Central memory CD8-positive, alpha-beta T cell (primary cell): ENCODE measurements around the gene SF3B3.
A peak's percentile ranks its signal among the peaks of the same experiment; 100 is the strongest.

Source experiments
- ATAC-seq: fragments of 150-1000 bp; cut with Tn5 transposase; replicated peaks from 2 replicates; pipeline ENCODE4 v1.10.0; 2022; ENCODE audit warnings: mild to moderate bottlenecking, moderate FRiP score, moderate number of reproducible peaks; ENCODE audit not compliant: poor library complexity, severe bottlenecking; ENCODE audit errors: extremely low read depth
- DNase-seq, 2 donors: peaks; one replicate each; pipeline ENCODE4 v3.0.0; 2021; ENCODE audit warnings: low spot score in 2 of 2
- H3K27ac Mint-ChIP-seq: one replicate; pipeline ENCODE4 v1.8.0; 2022; ENCODE audit warnings: low read depth, mild to moderate bottlenecking, moderate library complexity, mixed read lengths
- H3K27me3 Mint-ChIP-seq: one replicate; pipeline ENCODE4 v1.8.0; 2022; ENCODE audit warnings: mixed read lengths
- H3K36me3 Mint-ChIP-seq: one replicate; pipeline ENCODE4 v1.8.0; 2022; ENCODE audit warnings: mild to moderate bottlenecking, moderate library complexity, mixed read lengths; ENCODE audit not compliant: insufficient read depth
- H3K4me1 Mint-ChIP-seq: one replicate; pipeline ENCODE4 v1.8.0; 2022; ENCODE audit warnings: mixed read lengths
- H3K4me3 Mint-ChIP-seq: one replicate; pipeline ENCODE4 v1.8.0; 2022; ENCODE audit warnings: mild to moderate bottlenecking, moderate library complexity, mixed read lengths
- H3K9me3 Mint-ChIP-seq: one replicate; pipeline ENCODE4 v1.8.0; 2022; ENCODE audit warnings: mixed read lengths

Gene SF3B3

DNA sequence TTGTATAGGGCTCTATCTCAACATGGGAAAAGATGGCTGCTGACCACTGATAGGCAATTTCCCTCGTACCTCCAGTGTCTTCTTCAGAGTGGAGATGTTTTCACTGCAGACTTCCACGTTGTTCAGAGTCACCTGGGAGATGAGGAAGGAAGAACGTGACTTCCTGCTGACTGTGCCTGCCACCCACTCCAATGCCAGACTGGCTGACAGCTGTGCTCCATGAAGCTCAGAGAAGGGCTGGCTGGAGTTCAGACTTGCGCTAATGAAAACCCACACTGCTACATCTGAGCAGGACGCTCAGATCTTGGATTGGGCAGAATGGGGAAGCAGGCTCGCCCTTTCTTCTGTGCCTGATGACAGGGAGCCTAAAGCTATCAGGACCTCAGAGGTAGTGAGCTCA, 33.4 kb upstream of the SF3B3 start:
- ATAC-seq (no peak), DNase-seq (no peak)
- Mint-ChIP-seq H3K4me1 (peaks cover 5% of the 10 kb centered on the region), H3K36me3 (peaks cover 46% of the 10 kb centered on the region), H3K4me3 (no peak overlapping the region), H3K27me3 (no peaks in the 10 kb centered on the region), H3K27ac (no peak overlapping the region), H3K9me3 (no peaks in the 10 kb centered on the region)

DNA sequence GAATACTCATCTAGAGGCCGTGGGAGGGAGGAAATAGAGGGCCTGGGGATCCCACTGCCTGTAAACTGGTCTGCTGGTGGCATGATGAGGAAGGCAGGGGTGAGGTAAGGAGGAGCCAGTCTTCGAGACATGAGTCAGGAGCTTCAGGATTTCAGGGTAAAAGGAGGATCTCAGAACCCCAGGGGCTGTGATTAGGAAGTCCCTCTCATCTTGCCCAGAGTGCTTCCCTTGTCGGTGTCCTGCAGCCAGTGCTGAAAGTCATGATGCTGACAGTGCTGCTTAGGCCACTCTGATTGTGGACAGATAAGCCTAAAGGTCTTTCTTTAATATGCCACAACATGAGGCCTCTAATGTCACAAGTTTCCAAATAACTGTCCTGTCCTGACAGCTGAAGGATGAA, 29.8 kb upstream of the SF3B3 start:
- Mint-ChIP-seq H3K27me3 (no peaks in the 10 kb centered on the region), H3K9me3 (no peaks in the 10 kb centered on the region), H3K36me3 (peaks cover 51% of the 10 kb centered on the region), H3K4me1 (peaks cover 5% of the 10 kb centered on the region), H3K4me3 (no peak overlapping the region), H3K27ac (peak overlapping the region; percentile 72)
- no peak for ATAC-seq
- DNase-seq: no peak

DNA sequence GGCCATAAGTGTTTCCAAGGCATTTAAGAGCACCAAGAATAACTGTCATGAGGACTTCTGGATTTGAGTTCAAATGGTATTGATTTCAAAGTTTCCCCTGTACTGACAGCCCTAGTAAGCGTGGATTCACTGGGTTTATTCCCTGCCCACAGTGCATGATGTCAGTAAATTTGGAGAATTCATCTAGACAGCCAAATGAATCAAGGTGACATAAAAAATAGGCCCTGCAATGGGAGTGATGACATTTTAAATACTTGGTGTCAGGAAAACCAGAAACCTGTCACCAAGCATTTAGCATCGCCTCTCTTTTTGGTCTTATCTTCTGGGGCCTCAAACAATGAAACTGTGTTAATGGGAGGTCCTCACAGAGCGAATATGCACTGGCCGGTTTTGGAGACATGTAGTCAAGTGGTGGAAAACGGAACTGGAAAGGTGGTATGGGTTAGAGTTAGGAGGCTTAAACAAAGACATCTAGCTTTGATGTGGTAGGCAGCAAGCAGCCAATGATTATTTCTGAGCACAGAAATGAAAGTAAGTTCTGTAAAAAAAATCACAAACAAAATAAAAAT, 29.3 kb upstream of the SF3B3 start:
- Mint-ChIP-seq H3K4me1 (peaks cover 5% of the 10 kb centered on the region), H3K36me3 (peaks cover 51% of the 10 kb centered on the region), H3K27ac (no peak overlapping the region), H3K9me3 (no peaks in the 10 kb centered on the region), H3K27me3 (no peaks in the 10 kb centered on the region), H3K4me3 (no peak overlapping the region)
- no peak for DNase-seq
- no peak for ATAC-seq

DNA sequence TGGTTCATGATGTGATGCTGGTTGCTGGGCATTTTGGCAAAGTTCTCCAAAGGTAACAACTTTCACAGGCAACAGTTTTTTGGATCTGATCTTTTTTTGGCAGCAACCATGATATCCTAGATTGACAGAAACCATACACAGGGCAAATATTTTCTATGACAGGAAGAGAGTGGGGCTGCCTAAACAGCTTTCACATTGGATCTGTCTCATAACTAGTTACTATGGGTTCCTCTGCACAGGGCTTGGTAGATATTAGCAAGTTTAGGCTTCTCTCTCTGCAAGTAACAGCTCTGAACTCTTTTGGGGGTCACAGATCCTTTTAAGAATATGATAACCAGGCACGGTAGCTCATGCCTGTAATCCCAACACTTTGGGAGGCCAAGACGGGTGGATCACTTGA, 28.8 kb upstream of the SF3B3 start:
- H3K36me3 Mint-ChIP-seq: peaks cover 53% of the 10 kb centered on the region
- no peak for ATAC-seq
- H3K27ac Mint-ChIP-seq: no peak overlapping the region
- no peak overlapping the region for H3K4me3 Mint-ChIP-seq
- no peaks in the 10 kb centered on the region for H3K27me3 Mint-ChIP-seq
- DNase-seq: no peak
- no peaks in the 10 kb centered on the region for H3K9me3 Mint-ChIP-seq
- H3K4me1 Mint-ChIP-seq: peaks cover 5% of the 10 kb centered on the region

DNA sequence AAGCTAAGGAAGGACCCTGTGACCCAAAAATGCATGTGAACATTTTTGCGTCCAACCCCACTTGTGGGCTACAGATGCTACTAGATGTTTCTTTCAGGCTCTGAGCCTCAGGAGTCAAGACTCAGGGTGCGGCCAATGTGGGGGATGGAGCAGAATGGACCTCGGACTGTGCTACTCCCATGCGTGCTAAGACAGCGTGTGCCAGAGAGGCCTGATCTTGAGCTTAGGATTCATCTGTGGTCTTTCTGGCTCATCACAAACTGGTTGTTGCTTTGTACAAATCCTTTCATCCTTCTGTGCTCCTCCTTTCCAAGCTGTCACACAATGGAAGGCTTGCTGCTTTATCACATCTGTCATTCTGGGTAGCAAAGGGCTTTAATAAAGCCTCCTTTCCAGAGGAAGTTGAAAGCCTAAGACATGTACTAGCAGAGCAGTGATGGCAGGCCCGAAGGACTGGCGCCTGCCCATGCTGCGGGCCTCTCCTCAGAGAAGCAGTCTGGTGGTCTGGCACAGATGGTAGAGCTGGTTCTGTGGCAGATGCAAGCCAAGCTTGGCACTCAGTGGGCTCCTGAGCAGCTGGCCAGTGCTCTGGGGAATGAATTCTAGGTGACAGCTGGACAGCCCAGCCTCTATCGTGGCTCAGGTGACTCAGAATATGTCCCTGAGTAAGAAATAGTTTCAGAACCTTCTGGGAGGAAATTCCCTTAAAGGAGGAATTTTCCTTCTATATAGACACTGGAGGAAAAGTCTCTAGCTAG, 28.0 kb upstream of the SF3B3 start:
- Mint-ChIP-seq H3K9me3 (no peaks in the 10 kb centered on the region), H3K27ac (no peak overlapping the region), H3K4me1 (peaks cover 5% of the 10 kb centered on the region), H3K36me3 (peaks cover 53% of the 10 kb centered on the region), H3K4me3 (no peak overlapping the region), H3K27me3 (no peaks in the 10 kb centered on the region)
- no peak for ATAC-seq
- DNase-seq: no peak

DNA sequence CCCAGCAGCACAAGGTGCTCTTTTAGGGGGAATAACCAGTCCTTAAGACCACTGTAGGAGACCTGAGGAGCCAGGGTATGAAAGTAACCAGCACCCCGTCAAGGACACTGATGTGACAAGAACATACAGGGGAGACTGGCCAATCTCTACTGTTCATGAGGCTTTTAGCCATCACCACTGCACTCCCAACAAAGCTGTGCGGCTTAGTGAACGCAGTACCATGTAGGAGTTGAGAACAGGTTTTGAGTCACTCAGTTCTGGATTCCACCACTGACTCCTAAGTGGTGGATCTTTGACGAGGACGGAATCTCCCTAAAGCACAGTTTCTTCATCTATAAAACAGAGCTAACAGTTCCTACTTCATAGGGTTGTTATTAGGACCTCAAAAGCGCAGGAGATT, 27.1 kb upstream of the SF3B3 start:
- Mint-ChIP-seq H3K36me3 (peaks cover 51% of the 10 kb centered on the region), H3K4me1 (peaks cover 5% of the 10 kb centered on the region), H3K27me3 (no peaks in the 10 kb centered on the region), H3K27ac (no peak overlapping the region), H3K9me3 (no peaks in the 10 kb centered on the region), H3K4me3 (no peak overlapping the region)
- no peak for DNase-seq
- ATAC-seq: no peak

DNA sequence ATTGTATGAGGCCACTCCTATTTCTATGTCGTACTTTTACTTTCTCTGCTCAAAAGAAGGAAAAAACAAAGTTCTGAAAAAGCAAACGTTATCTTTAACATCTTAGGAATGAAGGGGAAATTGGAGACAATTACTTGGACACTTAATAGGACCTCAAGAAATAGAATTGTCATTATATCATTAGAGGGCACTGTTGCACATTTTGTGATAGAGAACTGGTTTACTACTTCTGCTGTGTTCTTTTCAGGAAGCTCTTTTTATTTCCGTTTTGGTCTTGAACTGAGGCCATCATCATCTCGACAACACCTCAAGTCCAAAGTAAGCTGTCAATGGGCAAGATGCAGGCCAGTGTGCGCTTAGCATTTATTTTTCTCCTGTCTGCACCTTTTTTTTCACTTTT, 14.9 kb upstream of the SF3B3 start:
- peak; percentile 56 for ATAC-seq
- Mint-ChIP-seq H3K9me3 (no peaks in the 10 kb centered on the region), H3K4me1 (peaks cover 12% of the 10 kb centered on the region), H3K36me3 (peaks cover 38% of the 10 kb centered on the region), H3K27ac (peak overlapping the region; percentile 49), H3K4me3 (no peak overlapping the region), H3K27me3 (no peaks in the 10 kb centered on the region)
- DNase-seq: no peak

DNA sequence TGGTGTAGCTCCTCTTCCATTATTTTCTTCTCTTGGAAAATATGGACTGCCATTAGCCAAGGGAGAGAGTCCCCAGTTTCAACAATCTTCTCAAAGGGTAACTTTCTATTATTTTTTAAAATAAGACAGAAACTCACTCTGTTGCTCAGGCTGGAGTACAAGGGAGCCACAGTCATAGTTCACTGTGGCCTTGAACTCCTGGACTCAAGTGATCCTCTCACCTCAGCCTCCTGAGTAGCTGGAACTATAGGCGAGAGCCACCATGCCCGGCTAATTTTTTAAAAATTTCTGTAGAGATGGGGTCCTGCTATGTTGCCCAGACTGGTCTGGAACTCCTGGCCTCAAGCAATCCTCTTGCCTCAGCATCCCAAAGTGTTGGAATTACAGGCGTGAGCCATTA, 13.4 kb upstream of the SF3B3 start:
- Mint-ChIP-seq H3K9me3 (no peaks in the 10 kb centered on the region), H3K4me3 (no peak overlapping the region), H3K27me3 (no peaks in the 10 kb centered on the region), H3K36me3 (peaks cover 44% of the 10 kb centered on the region), H3K27ac (no peak overlapping the region), H3K4me1 (peaks cover 12% of the 10 kb centered on the region)
- no peak for ATAC-seq
- DNase-seq: no peak

DNA sequence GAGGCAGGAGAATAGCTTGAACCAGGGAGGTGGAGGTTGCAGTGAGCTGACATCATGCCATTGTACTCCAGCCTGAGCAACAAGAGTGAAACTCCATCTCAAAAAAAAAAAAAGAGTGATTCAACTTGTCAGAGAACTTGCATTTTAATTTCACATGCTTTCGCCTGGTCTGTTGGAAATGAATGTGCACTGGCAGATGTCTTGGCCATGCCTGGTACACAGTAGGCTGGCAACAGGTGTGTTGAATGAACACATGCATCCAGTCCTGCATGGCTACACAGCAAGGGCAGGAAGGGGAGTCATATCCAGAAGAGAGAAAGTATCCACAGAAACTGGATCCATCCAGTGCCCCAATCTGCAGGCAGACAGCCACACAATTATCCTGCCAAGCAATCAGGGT, 11.8 kb upstream of the SF3B3 start:
- Mint-ChIP-seq H3K36me3 (peaks cover 48% of the 10 kb centered on the region), H3K4me3 (no peak overlapping the region), H3K9me3 (no peaks in the 10 kb centered on the region), H3K4me1 (peaks cover 12% of the 10 kb centered on the region), H3K27ac (no peak overlapping the region), H3K27me3 (no peaks in the 10 kb centered on the region)
- DNase-seq (no peak), ATAC-seq (no peak)

DNA sequence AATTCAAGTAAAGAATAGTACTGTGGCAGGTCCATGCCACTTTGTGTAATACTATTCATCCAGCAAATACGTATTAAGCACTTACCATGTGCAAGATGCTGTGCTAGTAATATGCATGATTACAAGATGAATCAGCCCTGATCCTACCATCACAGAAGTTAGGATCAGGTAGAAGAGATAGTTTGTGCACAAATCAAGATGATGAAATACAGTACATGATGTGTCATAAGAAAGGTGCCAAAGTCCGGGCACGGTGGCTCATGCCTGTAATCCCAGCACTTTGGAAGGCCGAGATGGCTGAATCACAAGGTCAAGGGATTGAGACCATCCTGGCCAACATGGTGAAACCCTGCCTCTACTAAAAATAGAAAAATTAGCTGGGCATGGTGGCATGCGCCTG, 11.2 kb upstream of the SF3B3 start:
- H3K4me3 Mint-ChIP-seq: no peak overlapping the region
- no peak for DNase-seq
- H3K27me3 Mint-ChIP-seq: no peaks in the 10 kb centered on the region
- H3K36me3 Mint-ChIP-seq: peaks cover 52% of the 10 kb centered on the region
- ATAC-seq: no peak
- no peaks in the 10 kb centered on the region for H3K9me3 Mint-ChIP-seq
- H3K4me1 Mint-ChIP-seq: peaks cover 12% of the 10 kb centered on the region
- no peak overlapping the region for H3K27ac Mint-ChIP-seq

DNA sequence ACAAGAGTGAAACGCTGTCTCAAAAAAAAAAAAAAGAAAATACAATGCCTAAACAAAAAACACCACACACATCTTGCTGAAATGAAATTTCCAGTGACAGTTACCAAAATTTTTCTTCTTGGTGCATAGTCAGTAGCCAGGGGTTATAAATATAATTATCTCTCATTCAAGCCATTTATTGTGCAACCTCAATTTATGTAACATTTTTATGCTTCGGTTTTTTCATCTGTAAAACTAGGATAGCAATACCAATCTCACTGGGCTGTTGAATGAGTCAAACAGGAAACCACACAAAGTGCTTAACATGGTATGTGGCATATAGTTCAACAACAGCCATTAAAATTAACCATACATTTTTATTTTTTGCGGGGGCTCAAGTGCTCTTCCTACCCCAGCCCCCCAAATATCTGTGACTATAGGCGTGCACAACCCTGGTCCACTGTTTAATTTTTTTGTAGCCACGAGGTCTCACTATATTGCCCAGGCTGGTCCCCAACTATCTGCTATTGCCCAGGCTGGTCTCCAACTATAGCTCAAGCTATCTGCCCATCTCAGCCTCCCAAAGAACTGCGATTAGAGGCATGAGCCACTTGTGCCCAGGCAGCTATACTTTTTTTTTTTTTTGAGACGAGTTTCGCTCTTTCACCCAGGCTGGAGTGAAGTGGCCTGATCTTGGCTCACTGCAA, 2.9 kb upstream of the SF3B3 start:
- Mint-ChIP-seq H3K4me1 (peaks cover 45% of the 10 kb centered on the region), H3K36me3 (peaks cover 46% of the 10 kb centered on the region), H3K9me3 (no peaks in the 10 kb centered on the region), H3K27ac (peak overlapping the region; percentile 99), H3K27me3 (no peaks in the 10 kb centered on the region), H3K4me3 (peak overlapping the region; percentile 95)
- ATAC-seq (peak; percentile 40), DNase-seq (no peak)

DNA sequence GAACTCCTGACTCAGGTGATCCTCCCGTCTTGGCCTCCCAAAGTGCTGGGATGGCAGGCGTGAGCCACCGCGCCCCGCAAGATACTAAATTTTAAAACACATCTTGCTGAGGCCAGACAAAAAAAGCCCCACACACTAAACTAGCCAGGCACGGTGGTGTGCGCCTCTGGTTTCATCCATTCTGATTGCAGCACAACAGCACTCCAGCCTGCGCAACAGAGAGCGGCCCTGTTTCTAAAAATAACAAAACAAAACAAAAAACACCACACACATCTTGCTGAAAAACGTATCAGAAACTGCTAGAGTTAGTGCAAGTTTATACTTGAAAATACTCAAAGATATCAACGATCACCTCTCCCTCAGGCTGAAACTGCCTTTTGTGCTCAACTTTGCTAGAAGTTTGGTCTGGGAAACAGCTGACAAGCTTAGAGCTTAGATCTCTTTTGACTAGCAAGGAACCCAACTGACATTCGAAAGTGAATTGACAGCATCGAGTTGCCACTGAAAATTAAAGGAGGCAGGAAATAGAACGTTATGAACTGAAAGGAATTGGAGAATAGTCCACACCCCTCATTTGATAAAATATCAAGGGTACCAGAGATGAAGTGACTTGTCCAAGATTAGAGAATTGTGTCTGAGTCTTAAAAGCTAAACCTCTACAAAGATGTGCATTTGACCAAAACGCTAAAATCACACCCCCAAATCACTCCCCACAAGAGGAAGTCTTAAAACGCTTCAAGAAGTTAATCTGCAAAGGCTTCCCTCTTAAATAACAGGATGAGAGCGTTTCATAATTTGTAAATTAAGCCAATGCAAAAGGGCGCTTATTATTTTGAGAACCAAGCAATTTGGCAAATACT, 1.2 kb upstream of the SF3B3 start:
- peaks cover 49% of the 10 kb centered on the region for H3K36me3 Mint-ChIP-seq

More for the DNA sequence above, 1.2 kb upstream of the SF3B3 start:
- Mint-ChIP-seq H3K4me3 (peak overlapping the region; percentile 95), H3K9me3 (no peaks in the 10 kb centered on the region), H3K4me1 (peaks cover 58% of the 10 kb centered on the region), H3K27ac (peak overlapping the region; percentile 99), H3K27me3 (no peaks in the 10 kb centered on the region)
- no peak for DNase-seq
- ATAC-seq: no peak
